Stomach (tissue), 9 donors: ENCODE results near the gene ZBTB42. TPM values are rescaled to one million over a fixed set of nuclear protein-coding genes. Genes with fewer than 3 reads are reported as not detected.

Experiments
- DNase-seq, 2 donors: peaks; one replicate each; pipeline versions ENCODE4 v3.0.0 to v3.0.0-alpha.2; 2013 to 2019
- H3K27ac ChIP-seq, 5 donors: fragments of 200-600 bp in 4 of 5; sonication (generic) in 4 of 5; one replicate each; pipeline ENCODE4 v1.5.1; 2013 to 2019; ENCODE audit warnings: mild to moderate bottlenecking in 1 of 5, moderate library complexity in 1 of 5
- H3K27me3 ChIP-seq, 3 donors: fragments of 200-600 bp; sonication (generic); one replicate each; pipeline ENCODE4 v1.5.1; 2017 to 2019; ENCODE audit warnings: mixed run types in 1 of 3
- H3K36me3 ChIP-seq, 4 donors: fragments of 200-600 bp; sonication (generic); 1 replicate in 3 of 4; 2 replicates in 1 of 4; pipeline ENCODE4 v1.5.1; 2016 to 2019
- H3K4me1 ChIP-seq, 4 donors: fragments of 200-600 bp; sonication (generic); one replicate each; pipeline ENCODE4 v1.5.1; 2016 to 2019
- H3K4me3 ChIP-seq, 4 donors: fragments of 200-600 bp; sonication (generic) in 3 of 4; one replicate each; pipeline ENCODE4 v1.5.1; 2016 to 2019; ENCODE audit warnings: mild to moderate bottlenecking in 1 of 4
- H3K9me3 ChIP-seq, 4 donors: fragments of 200-600 bp; sonication (generic); one replicate each; pipeline ENCODE4 v1.5.1; 2016 to 2019
- EP300 ChIP-seq: sonication (generic); formaldehyde crosslinking; IDR thresholded peaks from one replicate; pipeline ENCODE4 v1.6.1; 2017; ENCODE audit warnings: antibody characterized with exemption
- POLR2A ChIP-seq, 4 donors: fragments of 450-650 bp; IDR thresholded peaks; one replicate each; pipeline ENCODE4 v1.6.1; 2016; ENCODE audit warnings: antibody characterized with exemption in 4 of 4, control low read depth in 2 of 4, mild to moderate bottlenecking in 1 of 4, moderate library complexity in 1 of 4
- POLR2AphosphoS5 ChIP-seq, 3 donors: sonication (generic); formaldehyde crosslinking; IDR thresholded peaks; one replicate each; pipeline ENCODE4 v1.6.1; 2016; ENCODE audit warnings: antibody characterized with exemption in 3 of 3
- WGBS, 5 donors: extraction: QIAGEN DNeasy Blood & Tissue Kit in 3 of 5; methylation state at CpG; one replicate each; pipeline versions ENCODE4 v1.1.5 to v1.1.7; 2013 to 2018; 5-methylcytosine and 5-hydroxymethylcytosine counted together
- intact Hi-C: fragments of 100-400 bp; cut with DNase I; formaldehyde crosslinking; loops from one replicate; pipeline ENCODE4 v1.15.1; 2023; ENCODE audit warnings: low total_unique reads
- polyA plus RNA-seq, 3 donors: library from polyadenylated mRNA; stranded (reverse); fragments of 200-250 nt; gene quantifications; one replicate each; pipeline ENCODE4 v1.2.3, GENCODE V29; 2013
- total RNA-seq, 5 donors: library from RNA; depleted of rRNA; stranded (reverse); fragments of >200 nt; gene quantifications; one replicate each; pipeline versions ENCODE4 v1.1.0 to v1.2.3, GENCODE V29; 2014 to 2016
- TF ChIP-seq, protein P1 (sequence below), 7 experiments: fragments of 450-650 bp in 4 of 7; fragments of 200-600 bp in 3 of 7; sonication (generic) in 3 of 7; IDR thresholded peaks; one replicate each; pipeline ENCODE4 v1.5.1; 2016 to 2019; ENCODE audit warnings: antibody characterized with exemption in 7 of 7, control low read depth in 2 of 7, mild to moderate bottlenecking in 1 of 7
- donor health status: healthy with polysubstance abuse.
- donor health status: Bipolar disorder and iron deficiency.
- donor health status: healthy.

Gene ZBTB42
- total and polyA plus RNA-seq, 8 donors, result 4.6 to 59.7 (median 6.7) TPM

DNA sequence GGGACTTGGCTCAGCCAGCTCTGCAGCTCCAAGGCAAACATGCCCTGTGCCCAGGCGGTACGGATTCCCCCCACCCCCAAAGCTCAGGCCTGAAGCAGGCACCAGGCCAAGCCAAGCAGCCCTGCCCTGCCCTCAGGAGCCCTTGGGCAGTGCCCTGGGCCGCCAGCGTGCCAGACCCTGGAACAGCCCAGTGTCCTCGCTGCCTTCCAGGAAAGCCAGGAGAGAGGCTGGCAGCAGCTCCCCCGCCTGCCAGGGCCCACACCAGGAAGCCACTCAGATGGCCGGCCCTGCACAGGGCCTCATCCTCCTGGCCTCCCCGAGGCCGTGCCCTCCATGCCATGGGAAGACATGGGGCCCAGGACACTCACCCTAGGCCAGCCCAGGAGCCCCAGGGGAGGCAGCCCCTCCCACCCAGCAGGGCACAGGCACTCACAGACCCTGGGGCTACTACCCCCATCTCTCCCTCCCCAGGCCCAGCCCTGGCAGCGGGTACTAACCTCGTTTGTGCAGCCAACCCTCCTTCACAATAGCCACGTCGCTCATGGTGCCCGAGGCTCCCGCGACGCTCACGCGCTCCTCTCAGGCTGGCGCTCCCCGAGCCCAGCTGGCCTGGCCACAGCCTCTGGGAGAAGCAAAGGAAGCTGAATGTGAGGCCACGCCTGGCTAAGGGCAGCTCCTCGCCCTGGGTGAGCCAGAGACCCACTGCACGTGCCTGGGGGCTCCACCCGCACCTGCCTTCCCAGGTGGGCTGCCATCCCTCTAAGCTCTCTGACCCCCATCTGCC is 8.6 kb upstream of the ZBTB42 start:
- Histone ChIP-seq H3K27me3 (no peaks in the 10 kb centered on the region), H3K36me3 (peaks cover 23 to 53% (median 52%) of the 10 kb centered on the region in 4 donors), H3K4me3 (peak overlapping the region in 1 of 4 donors; percentile 77), H3K4me1 (peaks cover 73 to 91% (median 89%) of the 10 kb centered on the region in 4 donors), H3K27ac (peak overlapping the region; percentile 59 to 95 (median 73)), H3K9me3 (no peaks in the 10 kb centered on the region)
- intact Hi-C loops, result no loop called here
- peak in 1 of 2 donors; percentile 90 for DNase-seq
- 36 to 62% (median 50%) methylated on average over 17 to 25 of the region's 25 CpGs for WGBS, 5 donors
- TF ChIP-seq POLR2AphosphoS5 (IDR thresholded peaks at IDR 0.05), result peak in 1 of 3 donors; percentile 75
- no peak for TF ChIP-seq POLR2A (IDR thresholded peaks at IDR 0.05)

DNA sequence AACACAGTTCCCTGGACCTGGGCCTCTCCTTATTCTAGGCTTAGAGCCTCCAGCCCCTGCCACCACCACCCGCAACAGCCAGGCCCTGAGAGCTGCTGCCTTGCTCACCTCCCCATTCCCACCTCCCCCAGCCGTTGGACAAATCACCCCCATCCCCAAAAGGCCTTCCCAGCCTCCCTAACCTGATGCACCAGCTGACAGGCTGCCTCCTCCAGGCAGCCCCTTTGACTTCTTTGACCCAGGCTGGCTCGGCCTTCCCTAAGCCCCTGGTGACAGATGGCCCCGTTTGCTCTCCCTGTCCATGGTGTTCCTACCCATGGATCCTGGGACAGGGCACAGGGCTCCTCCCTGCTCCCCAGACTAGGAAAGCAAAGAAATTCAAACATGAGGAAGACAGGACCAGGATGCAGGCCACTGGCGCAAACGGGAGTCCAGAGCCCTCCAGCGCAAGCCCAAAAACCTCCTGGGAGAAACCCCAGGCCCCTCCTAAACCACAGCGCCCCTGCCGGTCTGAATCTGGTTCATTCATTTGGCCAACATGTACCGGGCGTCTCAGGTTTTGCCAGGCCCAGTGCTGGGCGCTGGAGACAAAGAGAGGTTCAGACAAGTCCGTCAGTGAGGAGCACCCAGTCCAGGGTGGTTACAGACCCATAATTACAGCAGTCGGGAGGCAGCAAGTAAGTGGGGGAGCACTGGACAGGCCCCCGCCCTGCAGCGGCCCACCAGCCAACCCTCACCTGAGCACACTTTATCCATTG is 7.8 kb upstream of the ZBTB42 start:
- no peaks in the 10 kb centered on the region for H3K27me3 ChIP-seq
- no peak for DNase-seq
- 59 to 81% (median 73%) methylated on average over 11 to 16 of the region's 16 CpGs for WGBS, 5 donors
- peak overlapping the region; percentile 59 to 95 (median 73) for H3K27ac ChIP-seq
- intact Hi-C loops, result no loop called here
- TF ChIP-seq POLR2AphosphoS5 (IDR thresholded peaks at IDR 0.05), result no peak
- TF ChIP-seq POLR2A (IDR thresholded peaks at IDR 0.05), result no peak
- no peak for TF ChIP-seq EP300
- TF ChIP-seq, protein P1, sequence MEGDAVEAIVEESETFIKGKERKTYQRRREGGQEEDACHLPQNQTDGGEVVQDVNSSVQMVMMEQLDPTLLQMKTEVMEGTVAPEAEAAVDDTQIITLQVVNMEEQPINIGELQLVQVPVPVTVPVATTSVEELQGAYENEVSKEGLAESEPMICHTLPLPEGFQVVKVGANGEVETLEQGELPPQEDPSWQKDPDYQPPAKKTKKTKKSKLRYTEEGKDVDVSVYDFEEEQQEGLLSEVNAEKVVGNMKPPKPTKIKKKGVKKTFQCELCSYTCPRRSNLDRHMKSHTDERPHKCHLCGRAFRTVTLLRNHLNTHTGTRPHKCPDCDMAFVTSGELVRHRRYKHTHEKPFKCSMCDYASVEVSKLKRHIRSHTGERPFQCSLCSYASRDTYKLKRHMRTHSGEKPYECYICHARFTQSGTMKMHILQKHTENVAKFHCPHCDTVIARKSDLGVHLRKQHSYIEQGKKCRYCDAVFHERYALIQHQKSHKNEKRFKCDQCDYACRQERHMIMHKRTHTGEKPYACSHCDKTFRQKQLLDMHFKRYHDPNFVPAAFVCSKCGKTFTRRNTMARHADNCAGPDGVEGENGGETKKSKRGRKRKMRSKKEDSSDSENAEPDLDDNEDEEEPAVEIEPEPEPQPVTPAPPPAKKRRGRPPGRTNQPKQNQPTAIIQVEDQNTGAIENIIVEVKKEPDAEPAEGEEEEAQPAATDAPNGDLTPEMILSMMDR (IDR thresholded peaks at IDR 0.05), result no peak
- H3K4me3 ChIP-seq, result peak overlapping the region in 3 of 4 donors; percentile 77 to 96 (median 87)
- peaks cover 23 to 45% (median 44%) of the 10 kb centered on the region in 4 donors for H3K36me3 ChIP-seq
- H3K9me3 ChIP-seq, result no peaks in the 10 kb centered on the region
- H3K4me1 ChIP-seq, result peaks cover 73 to 91% (median 89%) of the 10 kb centered on the region in 4 donors

DNA sequence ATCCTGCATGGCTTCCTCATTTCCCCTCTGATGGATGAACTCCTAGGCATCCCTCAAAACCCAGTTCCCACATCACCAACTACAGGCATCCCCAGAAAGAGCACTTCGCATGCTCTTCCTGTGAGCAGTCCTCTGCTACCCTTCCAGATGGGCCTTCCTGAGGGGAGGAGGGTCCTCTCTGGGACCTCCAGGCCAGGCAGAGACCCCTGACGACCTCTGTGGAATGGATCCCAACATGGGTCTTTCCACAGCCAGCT is 7.3 kb upstream of the ZBTB42 start:
- TF ChIP-seq POLR2AphosphoS5 (IDR thresholded peaks at IDR 0.05) (no peak), EP300 (no peak), POLR2A (IDR thresholded peaks at IDR 0.05) (no peak)
- TF ChIP-seq, protein P1 (IDR thresholded peaks at IDR 0.05), result no peak

DNA sequence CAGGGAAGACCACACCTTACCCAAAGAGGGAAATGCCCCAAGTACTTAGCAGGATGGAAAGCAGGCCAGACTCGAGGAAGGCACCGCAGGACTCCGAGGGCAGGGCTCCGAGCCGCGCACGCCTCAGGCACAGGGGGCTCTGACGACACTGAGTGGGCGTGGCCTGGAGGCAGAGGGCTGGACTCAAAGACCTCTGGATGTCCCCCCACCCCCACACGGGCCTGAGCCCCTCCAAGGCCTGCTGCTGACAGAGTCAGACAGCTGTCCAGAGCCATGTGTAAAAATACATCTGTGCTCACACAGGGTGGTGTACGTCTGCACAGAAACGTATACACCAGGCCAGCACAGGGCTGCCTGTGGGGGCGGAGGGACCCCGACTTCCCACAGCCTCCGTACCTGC is 6.8 kb upstream of the ZBTB42 start:
- H3K27ac ChIP-seq, result peak overlapping the region in 4 of 5 donors; percentile 78 to 95 (median 88)
- peak; percentile 52 to 84 for DNase-seq
- peaks cover 63 to 90% (median 82%) of the 10 kb centered on the region in 4 donors for H3K4me1 ChIP-seq
- TF ChIP-seq, protein P1 (IDR thresholded peaks at IDR 0.05), result no peak
- TF ChIP-seq POLR2AphosphoS5 (IDR thresholded peaks at IDR 0.05) (no peak), EP300 (no peak), POLR2A (IDR thresholded peaks at IDR 0.05) (no peak)
- intact Hi-C loops, result no loop called here
- H3K9me3 ChIP-seq, result no peaks in the 10 kb centered on the region
- WGBS, 5 donors, result 2 to 13% (median 8%) methylated on average over 9 to 15 of the region's 15 CpGs
- no peaks in the 10 kb centered on the region for H3K27me3 ChIP-seq
- H3K4me3 ChIP-seq, result peak overlapping the region; percentile 77 to 96 (median 86)
- peaks cover 23 to 35% (median 35%) of the 10 kb centered on the region in 4 donors for H3K36me3 ChIP-seq

More for the DNA sequence above, 7.3 kb upstream of the ZBTB42 start:
- H3K4me3 ChIP-seq, result peak overlapping the region; percentile 77 to 96 (median 86)
- H3K36me3 ChIP-seq, result peaks cover 23 to 40% (median 39%) of the 10 kb centered on the region in 4 donors
- no peaks in the 10 kb centered on the region for H3K9me3 ChIP-seq
- DNase-seq, result no peak
- WGBS, 5 donors, result 54 to 86% (median 72%) methylated on average over 2 of the region's 2 CpGs
- intact Hi-C loops, result no loop called here
- peaks cover 68 to 91% (median 85%) of the 10 kb centered on the region in 4 donors for H3K4me1 ChIP-seq
- no peaks in the 10 kb centered on the region for H3K27me3 ChIP-seq
- H3K27ac ChIP-seq, result peak overlapping the region in 4 of 5 donors; percentile 14 to 95 (median 88)
